Neural crest cell (in vitro differentiated cells): Measurements from ENCODE around the gene KCNQ4. TPM values are rescaled to one million over a fixed set of nuclear protein-coding genes. Genes with fewer than 3 reads are reported as not detected.
A peak's percentile ranks its signal among the peaks of the same experiment; 100 is the strongest.

ENCODE experiments used
- DNase-seq: peaks from one replicate; pipeline ENCODE4 v3.0.0; 2021; ENCODE audit warnings: low read depth, mixed read lengths, low spot score
- H3K27ac Mint-ChIP-seq: one replicate; pipeline ENCODE4 v1.8.0; 2021; ENCODE audit warnings: mild to moderate bottlenecking, mixed read lengths; ENCODE audit not compliant: unreplicated experiment
- H3K27me3 Mint-ChIP-seq: 2 replicates; pipeline ENCODE4 v1.8.0; 2021; ENCODE audit warnings: low read depth, mild to moderate bottlenecking, mixed read lengths
- H3K36me3 Mint-ChIP-seq: 2 replicates; pipeline ENCODE4 v1.8.0; 2021; ENCODE audit warnings: low read depth, mild to moderate bottlenecking, mixed read lengths
- H3K4me1 Mint-ChIP-seq: 2 replicates; pipeline ENCODE4 v1.8.0; 2021; ENCODE audit warnings: mixed read lengths
- H3K4me3 Mint-ChIP-seq: one replicate; pipeline ENCODE4 v1.8.0; 2021; ENCODE audit warnings: mild to moderate bottlenecking, mixed read lengths
- H3K9me3 Mint-ChIP-seq: 2 replicates; pipeline ENCODE4 v1.8.0; 2021; ENCODE audit warnings: mixed read lengths
- CTCF ChIP-seq: fragments of 200-600 bp; sonication (generic); conservative IDR thresholded peaks from 2 replicates; pipeline ENCODE4 v1.5.0; 2021; ENCODE audit warnings: antibody characterized with exemption, mild to moderate bottlenecking
- total RNA-seq: library from RNA; stranded (reverse); gene quantifications from 2 replicates; pipeline ENCODE4 v1.2.1, GENCODE V29; 2021

The KCNQ4 gene
- total RNA-seq, 1 donor from 2014 or later: 0.89 TPM

- H3K9me3 Mint-ChIP-seq: no peaks in the 10 kb centered on the region
These were observed 73.2 kb downstream of the KCNQ4 start for GRCh38 chr1:40856656-40857302.

GRCh38 chr1:40857737-40858136 is 74.2 kb downstream of the KCNQ4 start:
- no peak overlapping the region for H3K27ac Mint-ChIP-seq

More at GRCh38 chr1:40856656-40857302, 73.2 kb downstream of the KCNQ4 start:
- H3K36me3 Mint-ChIP-seq: no peaks in the 10 kb centered on the region
- H3K4me1 Mint-ChIP-seq: peaks cover 4% of the 10 kb centered on the region
- no peak for TF ChIP-seq CTCF
- peaks cover 39% of the 10 kb centered on the region for H3K27me3 Mint-ChIP-seq
- DNase-seq: no peak
- peak overlapping the region; percentile 6 for H3K4me3 Mint-ChIP-seq
- no peak overlapping the region for H3K27ac Mint-ChIP-seq

GRCh38 chr1:40858856-40859416 is 75.3 kb downstream of the KCNQ4 start:
- Mint-ChIP-seq H3K27me3 (peaks cover 39% of the 10 kb centered on the region), H3K9me3 (no peaks in the 10 kb centered on the region), H3K36me3 (no peaks in the 10 kb centered on the region), H3K27ac (no peak overlapping the region), H3K4me3 (peak overlapping the region; percentile 13), H3K4me1 (peaks cover 11% of the 10 kb centered on the region)
- no peak for TF ChIP-seq CTCF
- DNase-seq: no peak

More at GRCh38 chr1:40857737-40858136, 74.2 kb downstream of the KCNQ4 start:
- DNase-seq: no peak
- Mint-ChIP-seq H3K27me3 (peaks cover 39% of the 10 kb centered on the region), H3K4me1 (peaks cover 9% of the 10 kb centered on the region), H3K9me3 (no peaks in the 10 kb centered on the region), H3K36me3 (no peaks in the 10 kb centered on the region), H3K4me3 (no peak overlapping the region)
- TF ChIP-seq CTCF: no peak

DNA sequence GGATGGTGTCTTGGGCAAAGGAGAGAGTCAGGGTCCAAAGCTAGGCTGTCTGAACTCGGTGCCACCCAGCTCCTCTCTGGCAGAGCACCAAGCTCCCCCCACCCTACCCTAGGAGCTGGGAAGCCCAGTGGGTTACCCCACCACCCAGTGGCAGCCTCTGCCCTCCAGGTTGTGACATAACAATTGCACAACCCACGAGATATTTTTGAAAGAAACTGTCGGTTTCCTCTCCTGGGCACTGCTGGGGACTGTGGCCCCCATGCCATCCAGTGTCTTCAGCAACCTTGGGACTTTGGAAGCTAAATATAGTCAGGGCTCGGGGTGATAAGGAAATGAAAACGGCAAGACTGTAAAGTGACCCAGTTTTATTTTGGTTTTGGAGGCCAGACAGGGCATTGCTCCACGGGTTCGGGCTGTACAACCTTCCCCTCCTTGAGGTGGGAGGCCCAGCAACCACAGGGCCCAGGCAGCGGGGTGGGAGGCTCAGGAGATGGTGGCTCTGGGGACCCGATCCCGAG is 77.2 kb downstream of the KCNQ4 start:
- Mint-ChIP-seq H3K27ac (no peak overlapping the region), H3K36me3 (no peaks in the 10 kb centered on the region), H3K9me3 (no peaks in the 10 kb centered on the region), H3K27me3 (peaks cover 39% of the 10 kb centered on the region), H3K4me3 (peak overlapping the region; percentile 88), H3K4me1 (peaks cover 11% of the 10 kb centered on the region)
- DNase-seq: no peak
- TF ChIP-seq CTCF: no peak

DNA sequence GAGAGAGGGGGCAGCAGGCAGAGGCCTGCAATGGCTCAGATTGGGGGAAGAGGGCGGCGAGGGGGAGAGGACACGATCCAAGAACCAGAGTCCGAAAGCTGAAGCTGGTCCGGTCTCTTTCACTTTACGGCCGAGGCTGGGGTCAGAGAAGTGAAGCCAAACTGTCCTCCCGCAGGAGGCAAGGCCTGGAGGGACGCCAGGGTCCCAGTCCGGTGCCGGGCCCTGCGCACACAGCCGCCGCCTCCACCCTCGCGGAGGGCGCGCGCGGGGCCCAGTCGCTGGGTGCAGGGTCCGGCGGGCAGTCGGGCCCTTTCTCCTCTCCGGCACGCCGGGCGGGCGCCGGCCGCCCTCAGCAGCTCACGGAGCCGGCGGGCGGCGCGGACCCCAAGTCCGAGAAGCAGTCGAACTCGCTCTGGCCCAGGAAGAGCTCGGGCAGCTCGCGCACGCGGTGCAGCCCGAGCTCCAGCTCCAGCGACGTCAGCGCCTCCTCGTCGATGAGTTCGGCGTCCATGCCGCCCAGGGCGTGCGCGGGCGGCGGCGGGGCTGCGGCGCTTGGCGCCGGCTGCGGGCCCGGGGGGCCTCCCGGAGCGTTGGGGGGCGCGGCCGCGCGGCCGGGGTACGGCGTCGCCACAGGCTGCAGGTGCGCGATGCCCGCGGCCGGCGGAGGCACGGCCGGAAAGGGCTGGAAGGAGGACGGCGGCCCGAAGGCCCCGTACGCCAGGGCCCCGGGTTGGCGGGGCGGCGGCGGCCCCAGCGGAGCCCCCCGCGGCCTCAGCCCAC is 77.8 kb downstream of the KCNQ4 start:
- Mint-ChIP-seq H3K4me3 (peak overlapping the region; percentile 88), H3K9me3 (no peaks in the 10 kb centered on the region), H3K4me1 (peaks cover 11% of the 10 kb centered on the region), H3K36me3 (no peaks in the 10 kb centered on the region), H3K27ac (no peak overlapping the region), H3K27me3 (peaks cover 39% of the 10 kb centered on the region)
- DNase-seq: no peak
- TF ChIP-seq CTCF: no peak
